DND-41 (cell line): ENCODE measurements around the gene PRMT2.

ENCODE experiments used
- CTCF ChIP-seq: IDR thresholded peaks from 2 replicates; pipeline ENCODE4 v1.5.1; 2012; ENCODE audit warnings: borderline replicate concordance, low read length, moderate library complexity, mild to moderate bottlenecking; ENCODE audit not compliant: poor library complexity, severe bottlenecking; ENCODE audit errors: extremely low read depth
- EZH2 ChIP-seq: IDR thresholded peaks from 3 replicates; pipeline ENCODE4 v1.6.1; 2012; ENCODE audit warnings: borderline replicate concordance, low read depth, mild to moderate bottlenecking, moderate library complexity, low read length, inconsistent platforms; ENCODE audit not compliant: severe bottlenecking

DNA sequence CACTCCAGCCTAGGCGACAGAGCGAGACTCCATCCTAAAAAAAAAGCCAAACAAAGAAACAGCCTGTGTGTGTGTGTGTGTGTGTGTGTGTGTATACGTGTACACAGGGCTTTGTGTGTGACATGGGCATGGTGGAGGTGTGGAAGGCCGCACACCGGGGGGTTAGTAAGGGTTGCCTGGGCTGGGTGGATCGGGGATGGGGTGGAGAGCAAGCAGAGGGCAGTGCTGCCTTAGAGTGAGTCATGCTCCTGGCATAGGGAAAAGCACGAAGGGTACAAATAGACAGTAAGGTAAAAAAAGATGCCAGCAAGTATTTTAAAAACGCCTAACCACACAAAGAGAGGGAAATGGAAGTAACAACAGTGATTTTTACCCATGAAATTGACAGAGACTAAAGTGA is 6.2 kb downstream of the PRMT2 start:
- TF ChIP-seq CTCF (no peak), EZH2 (no peak)
